HepG2 (cell line): ENCODE measurements around the gene FASTKD1. TPM values are rescaled to one million over a fixed set of nuclear protein-coding genes. Genes with fewer than 3 reads are reported as not detected.

Experiments used
- CHD2 ChIP-seq: IDR thresholded peaks from 2 replicates; pipeline ENCODE4 v1.6.1; 2011; ENCODE audit warnings: low read depth, low read length, improper control_type of control experiment
- ELF4 ChIP-seq: sonication (generic); formaldehyde crosslinking; IDR thresholded peaks from 2 replicates; pipeline ENCODE4 v1.5.0; 2020; ENCODE audit warnings: missing genetic modification reagents, mild to moderate bottlenecking, moderate library complexity, borderline replicate concordance
- HMG20A ChIP-seq: IDR thresholded peaks from 2 replicates; pipeline ENCODE4 v1.6.1; 2016; ENCODE audit warnings: borderline replicate concordance
- HOXA3 ChIP-seq: sonication (generic); formaldehyde crosslinking; IDR thresholded peaks from 2 replicates; pipeline ENCODE4 v1.5.0; 2020; ENCODE audit warnings: missing genetic modification reagents
- NFIC ChIP-seq: IDR thresholded peaks from 2 replicates; pipeline ENCODE4 v1.6.1; 2012; ENCODE audit warnings: mild to moderate bottlenecking, low read length, inconsistent platforms
- PTBP1 ChIP-seq: fragments of 200-400 bp; formaldehyde crosslinking; IDR thresholded peaks from 2 replicates; pipeline ENCODE4 v1.6.1; 2018; ENCODE audit warnings: low read length, low read depth; ENCODE audit not compliant: poor library complexity, severe bottlenecking
- SP5 ChIP-seq: IDR thresholded peaks from 2 replicates; pipeline ENCODE4 v1.6.1; 2016; ENCODE audit warnings: low read depth, borderline replicate concordance
- SRSF4 ChIP-seq: fragments of 200-400 bp; formaldehyde crosslinking; IDR thresholded peaks from one replicate; pipeline ENCODE4 v1.6.1; 2018; ENCODE audit warnings: mild to moderate bottlenecking, low read depth, low read length, moderate library complexity; ENCODE audit not compliant: poor library complexity, severe bottlenecking
- TAF1 ChIP-seq: sonication (generic); formaldehyde crosslinking; IDR thresholded peaks from 2 replicates; pipeline ENCODE4 v1.4.0; 2020; ENCODE audit warnings: missing genetic modification reagents
- ZNF207 ChIP-seq: fragments of 450-650 bp; IDR thresholded peaks from 2 replicates; pipeline ENCODE4 v1.6.1; 2016; ENCODE audit warnings: antibody characterized with exemption, borderline replicate concordance
- ZNF331 ChIP-seq: sonication (generic); formaldehyde crosslinking; IDR thresholded peaks from 2 replicates; pipeline ENCODE4 v1.4.0; 2020; ENCODE audit warnings: missing genetic modification reagents
- ZNF510 ChIP-seq: sonication (generic); formaldehyde crosslinking; IDR thresholded peaks from 2 replicates; pipeline ENCODE4 v1.4.0; 2020; ENCODE audit warnings: low read depth, mild to moderate bottlenecking, missing genetic modification reagents
- ZNF549 ChIP-seq: sonication (generic); formaldehyde crosslinking; IDR thresholded peaks from 2 replicates; pipeline ENCODE4 v1.5.0; 2020; ENCODE audit warnings: missing genetic modification reagents
- ZNF569 ChIP-seq: sonication (generic); formaldehyde crosslinking; IDR thresholded peaks from 2 replicates; pipeline ENCODE4 v1.5.0; 2020; ENCODE audit warnings: mild to moderate bottlenecking, missing genetic modification reagents, moderate library complexity, borderline replicate concordance
- ZNF570 ChIP-seq: sonication (generic); formaldehyde crosslinking; IDR thresholded peaks from 2 replicates; pipeline ENCODE4 v1.4.0; 2020; ENCODE audit warnings: mild to moderate bottlenecking, missing genetic modification reagents, borderline replicate concordance
- ZSCAN31 ChIP-seq: sonication (generic); formaldehyde crosslinking; IDR thresholded peaks from 2 replicates; pipeline ENCODE4 v1.5.0; 2020; ENCODE audit warnings: low read depth, mild to moderate bottlenecking, missing genetic modification reagents
- ZZZ3 ChIP-seq: sonication (generic); formaldehyde crosslinking; IDR thresholded peaks from 2 replicates; pipeline ENCODE4 v1.4.0; 2020; ENCODE audit warnings: missing genetic modification reagents, mild to moderate bottlenecking, borderline replicate concordance
- polyA plus RNA-seq, 8 experiments: library from polyadenylated mRNA; depleted of rRNA in 3 of 8; stranded (reverse) in 7 of 8; unstranded in 1 of 8; fragments of >200 nt; fragmentation: Illumina TruSeq in 4 of 8; extraction: Trizol in 4 of 8; gene quantifications; 2 replicates each; pipeline versions ENCODE4 v1.2.1 to v1.2.3, GENCODE V29; 2011 to 2016; ENCODE audit warnings: low read depth in 4 of 8, missing spikeins in 1 of 8, mixed read lengths in 1 of 8; ENCODE audit not compliant: insufficient read depth in 1 of 8
- total RNA-seq, 5 experiments: library from RNA; depleted of rRNA; stranded (reverse); fragments of >200 nt; fragmentation: Illumina TruSeq; extraction: Trizol; gene quantifications; 2 replicates each; pipeline ENCODE4 v1.2.3, GENCODE V29; 2016; ENCODE audit warnings: low read depth in 1 of 5
- TF ChIP-seq, protein P1 (sequence below): sonication (generic); formaldehyde crosslinking; IDR thresholded peaks from 2 replicates; pipeline ENCODE4 v1.4.0; 2020; ENCODE audit warnings: mild to moderate bottlenecking, missing genetic modification reagents
- TF ChIP-seq, protein P2 (sequence below): fragments of 450-650 bp; IDR thresholded peaks from 2 replicates; pipeline ENCODE4 v1.6.1; 2017
- TF ChIP-seq, protein P3 (sequence below): sonication (generic); formaldehyde crosslinking; IDR thresholded peaks from 2 replicates; pipeline ENCODE4 v1.4.0; 2020; ENCODE audit warnings: missing genetic modification reagents, borderline replicate concordance
- TF ChIP-seq, protein P4 (sequence below): sonication (generic); formaldehyde crosslinking; IDR thresholded peaks from 2 replicates; pipeline ENCODE4 v1.8.0; 2023; ENCODE audit warnings: mild to moderate bottlenecking, missing genetic modification reagents

FASTKD1 gene
- total and polyA plus RNA-seq, 2 of the 13 experiments (the other 11 are each of a cell fraction or from before 2014, with no cell fraction given) = 35.0 to 38.0 TPM

DNA sequence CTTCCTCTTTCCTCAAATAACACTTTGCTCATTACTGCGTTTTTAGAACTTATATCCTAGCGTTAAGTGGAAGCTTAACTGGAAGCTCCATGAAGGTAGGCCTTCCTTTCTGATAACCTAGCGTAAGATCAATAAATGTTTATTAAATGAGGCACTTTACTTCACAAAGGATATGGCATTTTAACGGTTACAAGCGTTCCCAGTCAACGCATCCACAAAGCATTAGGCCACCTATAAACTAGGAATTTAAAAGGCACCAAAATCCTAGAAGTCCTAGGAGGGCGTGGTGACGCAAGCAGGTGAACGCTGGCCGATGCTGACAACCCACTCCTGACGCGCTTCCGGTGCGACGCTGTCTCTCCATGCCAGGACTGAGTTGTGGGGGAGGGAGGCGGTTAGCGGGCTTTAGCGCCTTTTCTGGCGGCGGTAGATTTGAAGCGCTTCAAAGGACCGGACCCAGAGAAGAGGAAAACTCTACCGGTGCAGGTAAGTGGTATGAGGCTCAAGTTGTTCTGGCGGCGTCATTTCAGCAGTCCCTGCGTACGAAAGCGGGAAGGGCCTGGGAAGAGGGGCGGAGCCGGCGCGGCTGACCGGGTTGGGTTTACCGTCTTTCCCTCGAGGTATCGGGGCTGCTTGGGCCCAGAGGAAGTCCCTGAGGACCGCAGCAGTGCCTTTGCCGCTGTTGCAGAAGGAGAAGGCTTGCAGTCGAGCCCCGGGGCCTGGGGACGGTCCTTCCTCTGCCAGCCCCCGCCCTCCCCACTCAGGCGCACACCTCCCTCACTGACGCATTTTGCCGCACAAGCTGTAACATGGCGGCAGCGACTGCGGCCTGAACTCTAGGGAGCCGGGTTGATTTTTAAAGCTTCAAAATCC lies 10.6 kb upstream of the FASTKD1 start, which contains the start of gene PPIG (continued):
- TF ChIP-seq ZZZ3 (CRISPR knock-in tag) = peak; percentile 90; the same call in 1 of the 2 replicates
- peak; percentile 100 for TF ChIP-seq HOXA3 (CRISPR knock-in tag)
- TF ChIP-seq TAF1 (CRISPR knock-in tag) = peak; percentile 71; the same call in 1 of the 2 replicates
- no peak for TF ChIP-seq SRSF4
- no peak for TF ChIP-seq ZNF207
- peak; percentile 83 for TF ChIP-seq ZNF331 (CRISPR knock-in tag)
- TF ChIP-seq, protein P1, sequence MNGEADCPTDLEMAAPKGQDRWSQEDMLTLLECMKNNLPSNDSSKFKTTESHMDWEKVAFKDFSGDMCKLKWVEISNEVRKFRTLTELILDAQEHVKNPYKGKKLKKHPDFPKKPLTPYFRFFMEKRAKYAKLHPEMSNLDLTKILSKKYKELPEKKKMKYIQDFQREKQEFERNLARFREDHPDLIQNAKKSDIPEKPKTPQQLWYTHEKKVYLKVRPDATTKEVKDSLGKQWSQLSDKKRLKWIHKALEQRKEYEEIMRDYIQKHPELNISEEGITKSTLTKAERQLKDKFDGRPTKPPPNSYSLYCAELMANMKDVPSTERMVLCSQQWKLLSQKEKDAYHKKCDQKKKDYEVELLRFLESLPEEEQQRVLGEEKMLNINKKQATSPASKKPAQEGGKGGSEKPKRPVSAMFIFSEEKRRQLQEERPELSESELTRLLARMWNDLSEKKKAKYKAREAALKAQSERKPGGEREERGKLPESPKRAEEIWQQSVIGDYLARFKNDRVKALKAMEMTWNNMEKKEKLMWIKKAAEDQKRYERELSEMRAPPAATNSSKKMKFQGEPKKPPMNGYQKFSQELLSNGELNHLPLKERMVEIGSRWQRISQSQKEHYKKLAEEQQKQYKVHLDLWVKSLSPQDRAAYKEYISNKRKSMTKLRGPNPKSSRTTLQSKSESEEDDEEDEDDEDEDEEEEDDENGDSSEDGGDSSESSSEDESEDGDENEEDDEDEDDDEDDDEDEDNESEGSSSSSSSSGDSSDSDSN (CRISPR knock-in tag) = peak; percentile 72
- TF ChIP-seq PTBP1 = no peak
- no peak for TF ChIP-seq HMG20A (CRISPR knock-in tag)
- TF ChIP-seq ZNF570 (CRISPR knock-in tag) = no peak
- peak; percentile 66 for TF ChIP-seq ZSCAN31 (CRISPR knock-in tag)
- peak; percentile 61; the same call in 1 of the 2 replicates for TF ChIP-seq SP5 (CRISPR knock-in tag)
- TF ChIP-seq, protein P2, sequence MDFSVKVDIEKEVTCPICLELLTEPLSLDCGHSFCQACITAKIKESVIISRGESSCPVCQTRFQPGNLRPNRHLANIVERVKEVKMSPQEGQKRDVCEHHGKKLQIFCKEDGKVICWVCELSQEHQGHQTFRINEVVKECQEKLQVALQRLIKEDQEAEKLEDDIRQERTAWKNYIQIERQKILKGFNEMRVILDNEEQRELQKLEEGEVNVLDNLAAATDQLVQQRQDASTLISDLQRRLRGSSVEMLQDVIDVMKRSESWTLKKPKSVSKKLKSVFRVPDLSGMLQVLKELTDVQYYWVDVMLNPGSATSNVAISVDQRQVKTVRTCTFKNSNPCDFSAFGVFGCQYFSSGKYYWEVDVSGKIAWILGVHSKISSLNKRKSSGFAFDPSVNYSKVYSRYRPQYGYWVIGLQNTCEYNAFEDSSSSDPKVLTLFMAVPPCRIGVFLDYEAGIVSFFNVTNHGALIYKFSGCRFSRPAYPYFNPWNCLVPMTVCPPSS = no peak
- TF ChIP-seq, protein P3, sequence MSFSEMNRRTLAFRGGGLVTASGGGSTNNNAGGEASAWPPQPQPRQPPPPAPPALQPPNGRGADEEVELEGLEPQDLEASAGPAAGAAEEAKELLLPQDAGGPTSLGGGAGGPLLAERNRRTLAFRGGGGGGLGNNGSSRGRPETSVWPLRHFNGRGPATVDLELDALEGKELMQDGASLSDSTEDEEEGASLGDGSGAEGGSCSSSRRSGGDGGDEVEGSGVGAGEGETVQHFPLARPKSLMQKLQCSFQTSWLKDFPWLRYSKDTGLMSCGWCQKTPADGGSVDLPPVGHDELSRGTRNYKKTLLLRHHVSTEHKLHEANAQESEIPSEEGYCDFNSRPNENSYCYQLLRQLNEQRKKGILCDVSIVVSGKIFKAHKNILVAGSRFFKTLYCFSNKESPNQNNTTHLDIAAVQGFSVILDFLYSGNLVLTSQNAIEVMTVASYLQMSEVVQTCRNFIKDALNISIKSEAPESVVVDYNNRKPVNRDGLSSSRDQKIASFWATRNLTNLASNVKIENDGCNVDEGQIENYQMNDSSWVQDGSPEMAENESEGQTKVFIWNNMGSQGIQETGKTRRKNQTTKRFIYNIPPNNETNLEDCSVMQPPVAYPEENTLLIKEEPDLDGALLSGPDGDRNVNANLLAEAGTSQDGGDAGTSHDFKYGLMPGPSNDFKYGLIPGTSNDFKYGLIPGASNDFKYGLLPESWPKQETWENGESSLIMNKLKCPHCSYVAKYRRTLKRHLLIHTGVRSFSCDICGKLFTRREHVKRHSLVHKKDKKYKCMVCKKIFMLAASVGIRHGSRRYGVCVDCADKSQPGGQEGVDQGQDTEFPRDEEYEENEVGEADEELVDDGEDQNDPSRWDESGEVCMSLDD (CRISPR knock-in tag) = no peak
- peak; percentile 96 for TF ChIP-seq ZNF510 (CRISPR knock-in tag)
- no peak for TF ChIP-seq ZNF569 (CRISPR knock-in tag)
- peak; percentile 78 for TF ChIP-seq NFIC
- TF ChIP-seq, protein P4, sequence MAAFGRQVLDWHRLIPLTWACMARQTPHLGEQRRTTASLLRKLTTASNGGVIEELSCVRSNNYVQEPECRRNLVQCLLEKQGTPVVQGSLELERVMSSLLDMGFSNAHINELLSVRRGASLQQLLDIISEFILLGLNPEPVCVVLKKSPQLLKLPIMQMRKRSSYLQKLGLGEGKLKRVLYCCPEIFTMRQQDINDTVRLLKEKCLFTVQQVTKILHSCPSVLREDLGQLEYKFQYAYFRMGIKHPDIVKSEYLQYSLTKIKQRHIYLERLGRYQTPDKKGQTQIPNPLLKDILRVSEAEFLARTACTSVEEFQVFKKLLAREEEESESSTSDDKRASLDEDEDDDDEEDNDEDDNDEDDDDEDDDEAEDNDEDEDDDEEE (CRISPR knock-in tag) = no peak; the same call in 1 of the 2 replicates
- peak; percentile 78; the same call in 1 of the 2 replicates for TF ChIP-seq ELF4 (CRISPR knock-in tag)
- peak; percentile 69 for TF ChIP-seq CHD2
- TF ChIP-seq ZNF549 = no peak
